Osteoblast (primary cell): ENCODE results near the gene KIAA1143. TPM values are rescaled to one million over a fixed set of nuclear protein-coding genes. Genes with fewer than 3 reads are reported as not detected.
A peak's percentile ranks its signal among the peaks of the same experiment; 100 is the strongest.

Experiments
- DNase-seq: peaks from one replicate; pipeline ENCODE4 v3.0.0; 2011; ENCODE audit warnings: low spot score, mixed read lengths; ENCODE audit not compliant: insufficient read length; ENCODE audit errors: missing footprints
- H2AFZ ChIP-seq: 2 replicates; pipeline ENCODE4 v1.6.0; 2011; ENCODE audit warnings: mild to moderate bottlenecking, low read length
- H3K27ac ChIP-seq: 2 replicates; pipeline ENCODE4 v1.5.1; 2011; ENCODE audit warnings: mild to moderate bottlenecking, low read depth, low read length, moderate library complexity
- H3K27me3 ChIP-seq: 2 replicates; pipeline ENCODE4 v1.6.0; 2012; ENCODE audit warnings: mild to moderate bottlenecking, control low read depth, inconsistent platforms, low read length, moderate library complexity; ENCODE audit not compliant: insufficient read depth
- H3K36me3 ChIP-seq: 2 replicates; pipeline ENCODE4 v1.5.1; 2011; ENCODE audit warnings: mild to moderate bottlenecking, low read length, control low read depth, moderate library complexity; ENCODE audit not compliant: insufficient read depth
- H3K4me1 ChIP-seq: 2 replicates; pipeline ENCODE4 v1.5.1; 2011; ENCODE audit warnings: mild to moderate bottlenecking, low read length, control low read depth, moderate library complexity; ENCODE audit not compliant: insufficient read depth
- H3K4me2 ChIP-seq: 2 replicates; pipeline ENCODE4 v1.6.0; 2011; ENCODE audit warnings: mild to moderate bottlenecking, low read length; ENCODE audit not compliant: insufficient read depth
- H3K4me3 ChIP-seq: fragments of 200-600 bp; sonication (generic); 3 replicates; pipeline ENCODE4 v1.5.1; 2012; ENCODE audit warnings: mild to moderate bottlenecking, low read length, inconsistent platforms; ENCODE audit not compliant: insufficient read depth
- H3K79me2 ChIP-seq: 2 replicates; pipeline ENCODE4 v1.6.0; 2012; ENCODE audit warnings: mild to moderate bottlenecking, low read length, control low read depth, inconsistent platforms; ENCODE audit not compliant: insufficient read depth
- H3K9me3 ChIP-seq: 2 replicates; pipeline ENCODE4 v1.5.1; 2011; ENCODE audit warnings: low read depth, low read length, control low read depth
- H4K20me1 ChIP-seq: 2 replicates; pipeline ENCODE4 v1.6.0; 2012; ENCODE audit warnings: mild to moderate bottlenecking, low read length, control low read depth; ENCODE audit not compliant: insufficient read depth
- total RNA-seq: library from RNA; depleted of rRNA; stranded (reverse); fragments of >200 nt; gene quantifications from 2 replicates; pipeline ENCODE4 v1.2.3, GENCODE V29; 2012
- TF ChIP-seq, protein P1 (sequence below): IDR thresholded peaks from 2 replicates; pipeline ENCODE4 v1.5.1; 2011; ENCODE audit warnings: mild to moderate bottlenecking, low read depth, low read length, moderate library complexity; ENCODE audit errors: extremely low read depth

Gene KIAA1143
- 30.0 and 31.8 TPM in 2 replicates for total RNA-seq

DNA sequence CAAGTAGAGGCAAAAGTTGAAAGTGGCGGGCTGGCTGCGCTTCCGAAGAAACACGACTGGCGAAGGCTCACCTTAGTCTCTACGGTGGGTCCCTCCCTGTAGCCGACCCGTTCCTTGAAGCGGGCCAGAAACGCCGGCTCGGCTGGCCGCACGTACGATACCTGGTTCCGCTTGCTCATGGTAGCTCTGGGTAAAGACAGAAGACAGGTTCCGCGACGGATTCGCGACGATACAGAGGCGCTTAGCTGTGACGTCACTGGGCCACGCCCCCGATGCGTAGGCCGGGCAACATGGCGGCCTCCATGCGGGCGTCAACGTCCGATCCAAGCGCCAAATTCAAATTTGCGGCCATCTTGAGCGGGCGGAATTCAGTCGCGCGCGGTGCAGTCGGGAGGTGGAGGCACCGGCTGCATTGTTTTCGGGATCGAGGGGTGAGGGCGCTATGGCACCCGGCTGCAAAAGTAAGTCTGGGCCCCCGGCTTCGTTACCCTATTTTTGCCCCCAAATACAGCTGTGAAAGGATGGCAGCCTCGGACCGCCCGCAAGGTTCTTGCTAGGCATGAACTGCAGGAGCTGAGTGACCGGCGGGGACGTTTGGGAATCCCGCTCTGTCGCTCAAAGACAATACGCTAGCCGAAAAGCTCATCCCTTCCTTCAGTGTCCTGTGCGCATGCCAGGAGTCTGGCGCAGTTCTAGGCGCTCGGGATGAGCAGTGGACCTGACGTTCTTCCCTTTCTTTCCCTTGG, at the start of gene KIAA1143, which contains the start of gene KIF15:
KIAA1143 (minus strand) TSS at position 196 of the 746 bp plus-strand sequence; CDS start at position 179, 17 bp downstream.
KIF15 (plus strand) TSS at position 371 of the 746 bp plus-strand sequence; CDS start at position 443, 72 bp downstream.
- Histone ChIP-seq H3K27ac (peak within 1 kb of the TSS; percentile 67), H3K4me3 (peak within 1 kb of the TSS; percentile 79), H3K9me3 (no peaks in the 10 kb centered on the region), H3K36me3 (peaks cover 5% of the 10 kb centered on the region), H3K4me2 (peak within 1 kb of the TSS; percentile 96), H3K27me3 (no peaks in the 10 kb centered on the region), H2AFZ (peak within 1 kb of the TSS; percentile 94), H4K20me1 (no peaks in the 10 kb centered on the region), H3K4me1 (peaks cover 7% of the 10 kb centered on the region), H3K79me2 (peaks cover 62% of the 10 kb centered on the region)
- TF ChIP-seq, protein P1, sequence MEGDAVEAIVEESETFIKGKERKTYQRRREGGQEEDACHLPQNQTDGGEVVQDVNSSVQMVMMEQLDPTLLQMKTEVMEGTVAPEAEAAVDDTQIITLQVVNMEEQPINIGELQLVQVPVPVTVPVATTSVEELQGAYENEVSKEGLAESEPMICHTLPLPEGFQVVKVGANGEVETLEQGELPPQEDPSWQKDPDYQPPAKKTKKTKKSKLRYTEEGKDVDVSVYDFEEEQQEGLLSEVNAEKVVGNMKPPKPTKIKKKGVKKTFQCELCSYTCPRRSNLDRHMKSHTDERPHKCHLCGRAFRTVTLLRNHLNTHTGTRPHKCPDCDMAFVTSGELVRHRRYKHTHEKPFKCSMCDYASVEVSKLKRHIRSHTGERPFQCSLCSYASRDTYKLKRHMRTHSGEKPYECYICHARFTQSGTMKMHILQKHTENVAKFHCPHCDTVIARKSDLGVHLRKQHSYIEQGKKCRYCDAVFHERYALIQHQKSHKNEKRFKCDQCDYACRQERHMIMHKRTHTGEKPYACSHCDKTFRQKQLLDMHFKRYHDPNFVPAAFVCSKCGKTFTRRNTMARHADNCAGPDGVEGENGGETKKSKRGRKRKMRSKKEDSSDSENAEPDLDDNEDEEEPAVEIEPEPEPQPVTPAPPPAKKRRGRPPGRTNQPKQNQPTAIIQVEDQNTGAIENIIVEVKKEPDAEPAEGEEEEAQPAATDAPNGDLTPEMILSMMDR: no peak
- DNase-seq: peak; percentile 95

DNA sequence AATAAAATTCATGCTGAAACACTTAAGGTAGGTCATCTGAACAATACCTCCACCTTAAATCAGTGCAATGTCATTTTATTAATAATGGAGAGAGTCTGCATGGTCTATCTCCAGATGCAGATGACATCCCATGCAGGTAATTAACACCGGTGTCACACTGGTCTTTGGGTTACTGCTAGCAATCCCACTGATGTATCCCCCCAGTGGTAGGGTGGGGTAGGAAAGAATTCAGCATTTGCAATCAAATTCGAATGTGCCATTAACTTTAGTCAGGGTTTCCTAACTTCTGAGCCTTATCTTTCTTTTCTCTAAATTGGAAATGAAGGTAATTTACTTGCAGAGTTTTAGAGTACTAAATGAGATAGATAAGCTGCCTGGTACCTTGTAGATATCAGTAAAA, 44.5 kb upstream of the KIAA1143 start:
- no peaks in the 10 kb centered on the region for H4K20me1 ChIP-seq
- H3K27me3 ChIP-seq: no peaks in the 10 kb centered on the region
- H3K4me1 ChIP-seq: no peaks in the 10 kb centered on the region

DNA sequence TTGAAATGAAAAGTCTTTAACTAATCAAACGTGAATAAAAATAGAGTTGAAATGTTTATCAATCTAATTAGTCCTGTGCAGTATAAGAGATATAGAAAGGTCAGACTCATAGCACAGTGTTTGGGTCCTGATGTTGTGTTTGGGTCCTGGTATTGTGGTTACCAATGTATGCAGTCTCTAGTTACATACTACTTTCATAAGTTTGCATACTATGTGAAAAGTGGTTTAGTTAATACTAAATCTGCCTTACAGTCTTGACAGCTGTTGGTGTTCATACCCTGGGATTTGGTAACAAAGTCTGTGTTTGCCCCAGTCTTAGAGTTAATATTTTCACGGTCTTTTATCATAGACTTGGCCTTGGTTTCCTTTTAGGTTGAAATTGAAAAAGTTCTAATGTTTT, 41.9 kb upstream of the KIAA1143 start:
- H4K20me1 ChIP-seq: no peaks in the 10 kb centered on the region
- no peak overlapping the region for H2AFZ ChIP-seq
- TF ChIP-seq, protein P1: no peak
- H3K27ac ChIP-seq: no peak overlapping the region
- H3K79me2 ChIP-seq: no peaks in the 10 kb centered on the region
- no peaks in the 10 kb centered on the region for H3K4me1 ChIP-seq
- H3K9me3 ChIP-seq: no peaks in the 10 kb centered on the region
- H3K27me3 ChIP-seq: no peaks in the 10 kb centered on the region
- H3K36me3 ChIP-seq: peaks cover 8% of the 10 kb centered on the region
- H3K4me2 ChIP-seq: no peak overlapping the region
- H3K4me3 ChIP-seq: no peak overlapping the region
- no peak for DNase-seq

More for the DNA sequence above, 44.5 kb upstream of the KIAA1143 start:
- peaks cover 5% of the 10 kb centered on the region for H3K36me3 ChIP-seq
- no peak for DNase-seq
- H3K4me2 ChIP-seq: no peak overlapping the region
- no peaks in the 10 kb centered on the region for H3K9me3 ChIP-seq
- no peak overlapping the region for H3K27ac ChIP-seq
- no peak overlapping the region for H2AFZ ChIP-seq
- TF ChIP-seq, protein P1: no peak
- no peaks in the 10 kb centered on the region for H3K79me2 ChIP-seq
- H3K4me3 ChIP-seq: no peak overlapping the region

DNA sequence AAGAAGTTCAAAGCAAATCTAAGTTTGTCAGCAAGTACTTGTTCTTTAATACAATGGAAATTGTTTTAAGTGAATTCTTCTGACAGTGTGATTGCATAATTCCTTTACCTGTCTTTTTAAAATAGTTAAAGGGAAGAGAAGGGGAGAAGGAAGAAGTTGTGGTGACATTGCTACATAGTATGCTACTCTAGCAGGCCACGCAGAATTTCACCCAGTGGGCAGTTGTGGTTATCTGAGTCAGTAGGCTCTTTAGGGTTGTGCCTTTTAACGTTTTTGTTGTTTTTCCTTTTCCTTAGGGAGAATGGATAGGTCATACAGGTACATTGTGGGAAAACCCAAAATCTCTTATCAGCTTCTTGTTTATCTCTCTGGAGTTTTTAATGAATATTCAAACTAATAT, 40.6 kb upstream of the KIAA1143 start:
- Histone ChIP-seq H2AFZ (no peak overlapping the region), H3K4me1 (no peaks in the 10 kb centered on the region), H3K36me3 (peaks cover 12% of the 10 kb centered on the region), H3K79me2 (no peaks in the 10 kb centered on the region), H3K27me3 (no peaks in the 10 kb centered on the region), H3K4me2 (no peak overlapping the region), H3K4me3 (no peak overlapping the region), H3K9me3 (no peaks in the 10 kb centered on the region), H3K27ac (no peak overlapping the region), H4K20me1 (no peaks in the 10 kb centered on the region)
- DNase-seq: no peak
- TF ChIP-seq, protein P1: no peak
